ENCODE measurements around the gene CSRNP3.

GRCh38 chr2:165470361-165470760 lies 863 bp downstream of the CSRNP3 start:
- TF ChIP-seq CTCF (conservative IDR thresholded peaks at IDR 0.05; ENCODE audit: low read depth, low read length) (no peak), EZH2 (IDR thresholded peaks at IDR 0.05; ENCODE audit: borderline replicate concordance, low read depth, low read length, poor library complexity, severe bottlenecking) (no peak)
